ENCODE data around the gene LARGE1.

The LARGE1 gene

GRCh38 chr22:33851821-33852384, 68.4 kb downstream of the LARGE1 start:
- CTCF ChIA-PET, result no interaction called here
- Histone ChIP-seq H3K4me1 (ENCODE audit: control extremely low read depth in 1 of 4, control insufficient read depth in 4 of 4, insufficient read depth in 4 of 4, low read length in 3 of 4) (peaks cover 0 to 11% (median 4%) of the 10 kb centered on the region in 4 experiments), H3K9me3 (ENCODE audit: control extremely low read depth in 1 of 5, control insufficient read depth in 4 of 5, insufficient read depth in 2 of 5, low read depth in 1 of 5, low read length in 4 of 5) (peaks cover 0 to 6% (median 0%) of the 10 kb centered on the region in 5 experiments), H3K27ac (ENCODE audit: insufficient read depth in 1 of 2, low read depth in 1 of 2, low read length in 2 of 2, poor library complexity in 1 of 2, severe bottlenecking in 2 of 2) (no peak overlapping the region), H3K36me3 (ENCODE audit: control insufficient read depth in 4 of 4, insufficient read depth in 4 of 4, low read length in 3 of 4) (no peaks in the 10 kb centered on the region), H3K4me3 (ENCODE audit: control insufficient read depth in 1 of 7, extremely low read depth in 1 of 7, insufficient read depth in 4 of 7, low read depth in 2 of 7, low read length in 6 of 7) (no peak overlapping the region), H3K27me3 (replicated peaks in 2 of 5; ENCODE audit: control insufficient read depth in 4 of 5, insufficient read depth in 5 of 5, low read length in 4 of 5) (no peaks in the 10 kb centered on the region)
- 86% methylated on average over 1 of the region's 5 CpGs for WGBS (ENCODE audit: insufficient coverage)
- no peak for DNase-seq
- POLR2A ChIA-PET, result no interaction called here

DNA sequence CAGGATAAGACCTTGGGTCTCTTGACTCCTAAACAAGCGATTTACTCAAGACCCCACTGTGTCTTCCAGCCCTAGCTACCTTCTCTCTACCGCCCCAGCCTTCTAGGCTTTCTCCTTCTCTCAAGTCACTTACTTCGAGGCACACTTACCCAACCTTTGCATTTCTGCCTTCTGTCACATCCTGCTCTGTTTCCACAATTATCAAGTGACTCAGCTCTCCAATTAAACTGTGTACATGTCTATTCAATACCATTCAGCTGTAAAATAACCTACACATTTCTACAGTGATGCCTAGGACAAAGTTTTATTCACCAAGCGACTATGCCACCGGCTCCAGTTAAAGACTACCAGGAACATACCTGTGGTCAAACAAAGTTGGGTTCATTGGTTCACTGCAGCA, 69.0 kb downstream of the LARGE1 start:
- 90% methylated on average over 5 of the region's 5 CpGs for WGBS (ENCODE audit: insufficient coverage)
- peaks cover 0 to 11% (median 4%) of the 10 kb centered on the region in 4 experiments for H3K4me1 ChIP-seq (ENCODE audit: control extremely low read depth in 1 of 4, control insufficient read depth in 4 of 4, insufficient read depth in 4 of 4, low read length in 3 of 4)
- no peaks in the 10 kb centered on the region for H3K27me3 ChIP-seq (replicated peaks in 2 of 5; ENCODE audit: control insufficient read depth in 4 of 5, insufficient read depth in 5 of 5, low read length in 4 of 5)
- ChIA-PET CTCF (no interaction called here), POLR2A (no interaction called here)
- H3K36me3 ChIP-seq (ENCODE audit: control insufficient read depth in 4 of 4, insufficient read depth in 4 of 4, low read length in 3 of 4), result no peaks in the 10 kb centered on the region
- DNase-seq, result no peak
- H3K4me3 ChIP-seq (ENCODE audit: control insufficient read depth in 1 of 7, extremely low read depth in 1 of 7, insufficient read depth in 4 of 7, low read depth in 2 of 7, low read length in 6 of 7), result no peak overlapping the region
- peaks cover 0 to 6% (median 0%) of the 10 kb centered on the region in 5 experiments for H3K9me3 ChIP-seq (ENCODE audit: control extremely low read depth in 1 of 5, control insufficient read depth in 4 of 5, insufficient read depth in 2 of 5, low read depth in 1 of 5, low read length in 4 of 5)
- H3K27ac ChIP-seq (ENCODE audit: insufficient read depth in 1 of 2, low read depth in 1 of 2, low read length in 2 of 2, poor library complexity in 1 of 2, severe bottlenecking in 2 of 2), result no peak overlapping the region

GRCh38 chr22:33850724-33851123, 69.6 kb downstream of the LARGE1 start:
- Histone ChIP-seq H3K4me1 (ENCODE audit: control extremely low read depth in 1 of 4, control insufficient read depth in 4 of 4, insufficient read depth in 4 of 4, low read length in 3 of 4) (peaks cover 0 to 11% (median 4%) of the 10 kb centered on the region in 4 experiments), H3K9me3 (ENCODE audit: control extremely low read depth in 1 of 5, control insufficient read depth in 4 of 5, insufficient read depth in 2 of 5, low read depth in 1 of 5, low read length in 4 of 5) (peaks cover 0 to 6% (median 0%) of the 10 kb centered on the region in 5 experiments), H3K36me3 (ENCODE audit: control insufficient read depth in 4 of 4, insufficient read depth in 4 of 4, low read length in 3 of 4) (no peaks in the 10 kb centered on the region), H3K4me3 (ENCODE audit: control insufficient read depth in 1 of 7, extremely low read depth in 1 of 7, insufficient read depth in 4 of 7, low read depth in 2 of 7, low read length in 6 of 7) (no peak overlapping the region), H3K27ac (ENCODE audit: insufficient read depth in 1 of 2, low read depth in 1 of 2, low read length in 2 of 2, poor library complexity in 1 of 2, severe bottlenecking in 2 of 2) (no peak overlapping the region), H3K27me3 (replicated peaks in 2 of 5; ENCODE audit: control insufficient read depth in 4 of 5, insufficient read depth in 5 of 5, low read length in 4 of 5) (no peaks in the 10 kb centered on the region)
- DNase-seq, result no peak
- ChIA-PET CTCF (no interaction called here), POLR2A (interaction anchor here (0.5 kb wide), 1 partner anchor 274 kb away, joined by 3 read pairs; no protein-coding TSS in a partner anchor)
- no CpG with 5 or more reads among the region's 2 CpGs for WGBS (ENCODE audit: insufficient coverage)

GRCh38 chr22:33850193-33850592, 70.1 kb downstream of the LARGE1 start:
- Histone ChIP-seq H3K4me1 (ENCODE audit: control extremely low read depth in 1 of 4, control insufficient read depth in 4 of 4, insufficient read depth in 4 of 4, low read length in 3 of 4) (peaks cover 0 to 11% (median 4%) of the 10 kb centered on the region in 4 experiments), H3K27ac (ENCODE audit: insufficient read depth in 1 of 2, low read depth in 1 of 2, low read length in 2 of 2, poor library complexity in 1 of 2, severe bottlenecking in 2 of 2) (no peak overlapping the region), H3K36me3 (ENCODE audit: control insufficient read depth in 4 of 4, insufficient read depth in 4 of 4, low read length in 3 of 4) (no peaks in the 10 kb centered on the region), H3K4me3 (ENCODE audit: control insufficient read depth in 1 of 7, extremely low read depth in 1 of 7, insufficient read depth in 4 of 7, low read depth in 2 of 7, low read length in 6 of 7) (no peak overlapping the region), H3K27me3 (replicated peaks in 2 of 5; ENCODE audit: control insufficient read depth in 4 of 5, insufficient read depth in 5 of 5, low read length in 4 of 5) (no peaks in the 10 kb centered on the region), H3K9me3 (ENCODE audit: control extremely low read depth in 1 of 5, control insufficient read depth in 4 of 5, insufficient read depth in 2 of 5, low read depth in 1 of 5, low read length in 4 of 5) (peaks cover 0 to 6% (median 0%) of the 10 kb centered on the region in 5 experiments)
- ChIA-PET CTCF (no interaction called here), POLR2A (interaction anchor here (0.5 kb wide), 1 partner anchor 275 kb away, joined by 3 read pairs; no protein-coding TSS in a partner anchor)
- WGBS (ENCODE audit: insufficient coverage), result 100% methylated on average over 3 of the region's 5 CpGs
- no peak for DNase-seq

DNA sequence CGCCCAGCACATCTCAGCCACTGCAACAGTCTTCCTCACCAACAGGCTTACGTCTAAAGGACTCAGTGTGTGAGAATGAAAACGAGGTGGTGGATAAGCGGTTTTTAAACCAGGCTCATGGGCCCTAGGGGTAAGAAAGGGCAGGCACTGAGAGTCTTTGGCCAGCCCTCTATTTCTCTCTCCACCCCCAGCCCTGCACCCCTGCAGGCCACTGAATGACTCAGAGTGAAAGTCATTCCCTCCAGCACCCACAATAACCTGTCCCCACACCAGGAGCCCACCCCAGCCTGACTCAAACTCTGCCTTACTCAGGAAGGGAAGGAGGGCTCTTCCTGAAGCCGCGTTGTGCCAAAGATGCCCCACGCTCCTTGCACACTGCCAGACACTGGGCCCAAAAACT, 72.0 kb downstream of the LARGE1 start:
- H3K27me3 ChIP-seq (replicated peaks in 2 of 5; ENCODE audit: control insufficient read depth in 4 of 5, insufficient read depth in 5 of 5, low read length in 4 of 5), result no peaks in the 10 kb centered on the region
- no peak for DNase-seq
- H3K4me1 ChIP-seq (ENCODE audit: control extremely low read depth in 1 of 4, control insufficient read depth in 4 of 4, insufficient read depth in 4 of 4, low read length in 3 of 4), result peaks cover 0 to 4% (median 1%) of the 10 kb centered on the region in 4 experiments
- H3K4me3 ChIP-seq (ENCODE audit: control insufficient read depth in 1 of 7, extremely low read depth in 1 of 7, insufficient read depth in 4 of 7, low read depth in 2 of 7, low read length in 6 of 7), result no peak overlapping the region
- POLR2A ChIA-PET, result no interaction called here
- no peaks in the 10 kb centered on the region for H3K36me3 ChIP-seq (ENCODE audit: control insufficient read depth in 4 of 4, insufficient read depth in 4 of 4, low read length in 3 of 4)
- CTCF ChIA-PET, result no interaction called here
- no peak overlapping the region for H3K27ac ChIP-seq (ENCODE audit: insufficient read depth in 1 of 2, low read depth in 1 of 2, low read length in 2 of 2, poor library complexity in 1 of 2, severe bottlenecking in 2 of 2)
- 100% methylated on average over 2 of the region's 7 CpGs for WGBS (ENCODE audit: insufficient coverage)
- H3K9me3 ChIP-seq (ENCODE audit: control extremely low read depth in 1 of 5, control insufficient read depth in 4 of 5, insufficient read depth in 2 of 5, low read depth in 1 of 5, low read length in 4 of 5), result peaks cover 0 to 6% (median 0%) of the 10 kb centered on the region in 5 experiments

- ChIA-PET CTCF (no interaction called here), POLR2A (interaction anchor here (0.6 kb wide), 1 partner anchor 23 kb away, joined by 3 read pairs; no protein-coding TSS in a partner anchor)
Measured at GRCh38 chr22:33844273-33844672, 76.0 kb downstream of the LARGE1 start.

GRCh38 chr22:33842421-33843094, 77.7 kb downstream of the LARGE1 start:
- no peaks in the 10 kb centered on the region for H3K27me3 ChIP-seq (replicated peaks in 2 of 5; ENCODE audit: control insufficient read depth in 4 of 5, insufficient read depth in 5 of 5, low read length in 4 of 5)
- H3K27ac ChIP-seq (ENCODE audit: insufficient read depth in 1 of 2, low read depth in 1 of 2, low read length in 2 of 2, poor library complexity in 1 of 2, severe bottlenecking in 2 of 2), result no peak overlapping the region
- H3K4me1 ChIP-seq (ENCODE audit: control extremely low read depth in 1 of 4, control insufficient read depth in 4 of 4, insufficient read depth in 4 of 4, low read length in 3 of 4), result no peaks in the 10 kb centered on the region
- peaks cover 0 to 6% (median 0%) of the 10 kb centered on the region in 5 experiments for H3K9me3 ChIP-seq (ENCODE audit: control extremely low read depth in 1 of 5, control insufficient read depth in 4 of 5, insufficient read depth in 2 of 5, low read depth in 1 of 5, low read length in 4 of 5)
- no peak overlapping the region for H3K4me3 ChIP-seq (ENCODE audit: control insufficient read depth in 1 of 7, extremely low read depth in 1 of 7, insufficient read depth in 4 of 7, low read depth in 2 of 7, low read length in 6 of 7)
- ChIA-PET CTCF (no interaction called here), POLR2A (no interaction called here)
- 93% methylated on average over 6 of the region's 6 CpGs for WGBS (ENCODE audit: insufficient coverage)
- no peaks in the 10 kb centered on the region for H3K36me3 ChIP-seq (ENCODE audit: control insufficient read depth in 4 of 4, insufficient read depth in 4 of 4, low read length in 3 of 4)
- no peak for DNase-seq

More at GRCh38 chr22:33844273-33844672, 76.0 kb downstream of the LARGE1 start:
- Histone ChIP-seq H3K27ac (ENCODE audit: insufficient read depth in 1 of 2, low read depth in 1 of 2, low read length in 2 of 2, poor library complexity in 1 of 2, severe bottlenecking in 2 of 2) (no peak overlapping the region), H3K9me3 (ENCODE audit: control extremely low read depth in 1 of 5, control insufficient read depth in 4 of 5, insufficient read depth in 2 of 5, low read depth in 1 of 5, low read length in 4 of 5) (peaks cover 0 to 6% (median 0%) of the 10 kb centered on the region in 5 experiments), H3K4me3 (ENCODE audit: control insufficient read depth in 1 of 7, extremely low read depth in 1 of 7, insufficient read depth in 4 of 7, low read depth in 2 of 7, low read length in 6 of 7) (no peak overlapping the region), H3K36me3 (ENCODE audit: control insufficient read depth in 4 of 4, insufficient read depth in 4 of 4, low read length in 3 of 4) (no peaks in the 10 kb centered on the region), H3K27me3 (replicated peaks in 2 of 5; ENCODE audit: control insufficient read depth in 4 of 5, insufficient read depth in 5 of 5, low read length in 4 of 5) (no peaks in the 10 kb centered on the region), H3K4me1 (ENCODE audit: control extremely low read depth in 1 of 4, control insufficient read depth in 4 of 4, insufficient read depth in 4 of 4, low read length in 3 of 4) (no peaks in the 10 kb centered on the region)
- no peak for DNase-seq
- WGBS (ENCODE audit: insufficient coverage), result 79% methylated on average over 5 of the region's 6 CpGs
